Esophagus squamous epithelium (tissue), 4 donors: ENCODE results near the gene PADI2.

Experiments used
- POLR2A ChIP-seq, 4 donors: fragments of 450-650 bp; IDR thresholded peaks; one replicate each; pipeline ENCODE4 v1.6.1; 2017; ENCODE audit warnings: antibody characterized with exemption in 4 of 4, mild to moderate bottlenecking in 4 of 4, moderate library complexity in 3 of 4
- TF ChIP-seq, protein P1 (sequence below), 6 experiments: fragments of 450-650 bp in 4 of 6; fragments of 200-600 bp in 2 of 6; sonication (generic) in 2 of 6; IDR thresholded peaks; one replicate each; pipeline ENCODE4 v1.5.1; 2016 to 2019; ENCODE audit warnings: antibody characterized with exemption in 6 of 6, mild to moderate bottlenecking in 4 of 6, moderate library complexity in 4 of 6

DNA sequence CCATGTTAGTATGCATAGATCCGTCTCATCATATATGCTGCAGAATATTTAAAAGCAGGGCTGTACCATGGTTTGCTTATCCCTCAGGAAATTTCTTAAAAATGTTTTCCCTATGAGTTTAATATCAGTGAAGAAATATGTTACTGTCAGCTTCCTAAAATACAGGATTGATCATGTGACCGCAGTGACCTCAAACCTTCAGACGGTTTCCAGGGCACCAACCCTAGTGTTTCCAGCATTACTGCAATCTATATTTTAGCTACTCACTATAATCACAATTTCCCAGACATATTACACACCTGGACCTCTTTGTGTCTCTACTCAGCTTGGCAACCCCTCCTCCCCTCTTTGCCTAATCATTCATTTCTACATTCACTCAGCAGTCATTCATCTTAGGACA lies 57.8 kb downstream of the PADI2 start:
- TF ChIP-seq POLR2A (IDR thresholded peaks at IDR 0.05), result no peak
- TF ChIP-seq, protein P1, sequence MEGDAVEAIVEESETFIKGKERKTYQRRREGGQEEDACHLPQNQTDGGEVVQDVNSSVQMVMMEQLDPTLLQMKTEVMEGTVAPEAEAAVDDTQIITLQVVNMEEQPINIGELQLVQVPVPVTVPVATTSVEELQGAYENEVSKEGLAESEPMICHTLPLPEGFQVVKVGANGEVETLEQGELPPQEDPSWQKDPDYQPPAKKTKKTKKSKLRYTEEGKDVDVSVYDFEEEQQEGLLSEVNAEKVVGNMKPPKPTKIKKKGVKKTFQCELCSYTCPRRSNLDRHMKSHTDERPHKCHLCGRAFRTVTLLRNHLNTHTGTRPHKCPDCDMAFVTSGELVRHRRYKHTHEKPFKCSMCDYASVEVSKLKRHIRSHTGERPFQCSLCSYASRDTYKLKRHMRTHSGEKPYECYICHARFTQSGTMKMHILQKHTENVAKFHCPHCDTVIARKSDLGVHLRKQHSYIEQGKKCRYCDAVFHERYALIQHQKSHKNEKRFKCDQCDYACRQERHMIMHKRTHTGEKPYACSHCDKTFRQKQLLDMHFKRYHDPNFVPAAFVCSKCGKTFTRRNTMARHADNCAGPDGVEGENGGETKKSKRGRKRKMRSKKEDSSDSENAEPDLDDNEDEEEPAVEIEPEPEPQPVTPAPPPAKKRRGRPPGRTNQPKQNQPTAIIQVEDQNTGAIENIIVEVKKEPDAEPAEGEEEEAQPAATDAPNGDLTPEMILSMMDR (IDR thresholded peaks at IDR 0.05), result no peak
